CD4-positive, alpha-beta T cell treated with Interleukin-4 for 4 hours (primary cell): ENCODE results near the gene SLC6A6.

Experiments used
- DNase-seq: peaks from one replicate; pipeline ENCODE4 v3.0.0-alpha.2; 2020

Gene SLC6A6

GRCh38 chr3:14490831-14491230, 88.4 kb downstream of the SLC6A6 start:
- DNase-seq = no peak

- DNase-seq = no peak
Observed at GRCh38 chr3:14491396-14492190, 89.2 kb downstream of the SLC6A6 start.

- DNase-seq = no peak
Observed at GRCh38 chr3:14492948-14493881, 90.8 kb downstream of the SLC6A6 start.

- DNase-seq = no peak
Observed at GRCh38 chr3:14494279-14494972, 92.0 kb downstream of the SLC6A6 start.

- DNase-seq = no peak
Observed at GRCh38 chr3:14494973-14495300, 92.5 kb downstream of the SLC6A6 start.

GRCh38 chr3:14496351-14496750, 93.9 kb downstream of the SLC6A6 start:
- DNase-seq = no peak

GRCh38 chr3:14497321-14497720, 94.9 kb downstream of the SLC6A6 start:
- no peak for DNase-seq

- DNase-seq = no peak
Observed at GRCh38 chr3:14502472-14502871, 100.1 kb downstream of the SLC6A6 start.

- DNase-seq = no peak
Observed at GRCh38 chr3:14503033-14503705, 100.8 kb downstream of the SLC6A6 start.

- no peak for DNase-seq
Observed at GRCh38 chr3:14503706-14504065, 101.3 kb downstream of the SLC6A6 start.

GRCh38 chr3:14505001-14505802, 102.8 kb downstream of the SLC6A6 start:
- DNase-seq = no peak

- no peak for DNase-seq
Observed at GRCh38 chr3:14505803-14506500, 103.5 kb downstream of the SLC6A6 start.

GRCh38 chr3:14506626-14507304, 104.4 kb downstream of the SLC6A6 start:
- no peak for DNase-seq

GRCh38 chr3:14507305-14507741, 104.9 kb downstream of the SLC6A6 start:
- DNase-seq = no peak

- DNase-seq = no peak
Observed at GRCh38 chr3:14507757-14508504, 105.5 kb downstream of the SLC6A6 start.

GRCh38 chr3:14508505-14508819, 106.1 kb downstream of the SLC6A6 start:
- no peak for DNase-seq

GRCh38 chr3:14508966-14509795, 106.8 kb downstream of the SLC6A6 start:
- peak; percentile 62 for DNase-seq

- DNase-seq = no peak
Observed at GRCh38 chr3:14509796-14510100, 107.3 kb downstream of the SLC6A6 start.

- no peak for DNase-seq
Observed at GRCh38 chr3:14510838-14511622, 108.6 kb downstream of the SLC6A6 start.
